Stomach (tissue), 9 donors: ENCODE results near the gene C3orf62. TPM values are rescaled to one million over a fixed set of nuclear protein-coding genes. Genes with fewer than 3 reads are reported as not detected.
"Not testable (repeated sequence)": the region's sequence is repeated elsewhere in the genome, so short reads cannot be mapped to it uniquely, and the experiment has no call there.

Source experiments
- DNase-seq, 2 donors: peaks; one replicate each; pipeline versions ENCODE4 v3.0.0 to v3.0.0-alpha.2; 2013 to 2019
- H3K27ac ChIP-seq, 5 donors: fragments of 200-600 bp in 4 of 5; sonication (generic) in 4 of 5; one replicate each; pipeline ENCODE4 v1.5.1; 2013 to 2019; ENCODE audit warnings: mild to moderate bottlenecking in 1 of 5, moderate library complexity in 1 of 5
- H3K27me3 ChIP-seq, 3 donors: fragments of 200-600 bp; sonication (generic); one replicate each; pipeline ENCODE4 v1.5.1; 2017 to 2019; ENCODE audit warnings: mixed run types in 1 of 3
- H3K36me3 ChIP-seq, 4 donors: fragments of 200-600 bp; sonication (generic); 1 replicate in 3 of 4; 2 replicates in 1 of 4; pipeline ENCODE4 v1.5.1; 2016 to 2019
- H3K4me1 ChIP-seq, 4 donors: fragments of 200-600 bp; sonication (generic); one replicate each; pipeline ENCODE4 v1.5.1; 2016 to 2019
- H3K4me3 ChIP-seq, 4 donors: fragments of 200-600 bp; sonication (generic) in 3 of 4; one replicate each; pipeline ENCODE4 v1.5.1; 2016 to 2019; ENCODE audit warnings: mild to moderate bottlenecking in 1 of 4
- H3K9me3 ChIP-seq, 4 donors: fragments of 200-600 bp; sonication (generic); one replicate each; pipeline ENCODE4 v1.5.1; 2016 to 2019
- CTCF ChIP-seq, 7 experiments: fragments of 450-650 bp in 4 of 7; fragments of 200-600 bp in 3 of 7; sonication (generic) in 3 of 7; IDR thresholded peaks; one replicate each; pipeline ENCODE4 v1.5.1; 2016 to 2019; ENCODE audit warnings: antibody characterized with exemption in 7 of 7, control low read depth in 2 of 7, mild to moderate bottlenecking in 1 of 7
- EP300 ChIP-seq: sonication (generic); formaldehyde crosslinking; IDR thresholded peaks from one replicate; pipeline ENCODE4 v1.6.1; 2017; ENCODE audit warnings: antibody characterized with exemption
- POLR2A ChIP-seq, 4 donors: fragments of 450-650 bp; IDR thresholded peaks; one replicate each; pipeline ENCODE4 v1.6.1; 2016; ENCODE audit warnings: antibody characterized with exemption in 4 of 4, control low read depth in 2 of 4, mild to moderate bottlenecking in 1 of 4, moderate library complexity in 1 of 4
- POLR2AphosphoS5 ChIP-seq, 3 donors: sonication (generic); formaldehyde crosslinking; IDR thresholded peaks; one replicate each; pipeline ENCODE4 v1.6.1; 2016; ENCODE audit warnings: antibody characterized with exemption in 3 of 3
- WGBS, 5 donors: extraction: QIAGEN DNeasy Blood & Tissue Kit in 3 of 5; methylation state at CpG; one replicate each; pipeline versions ENCODE4 v1.1.5 to v1.1.7; 2013 to 2018; 5-methylcytosine and 5-hydroxymethylcytosine counted together
- intact Hi-C: fragments of 100-400 bp; cut with DNase I; formaldehyde crosslinking; loops from one replicate; pipeline ENCODE4 v1.15.1; 2023; ENCODE audit warnings: low total_unique reads
- polyA plus RNA-seq, 3 donors: library from polyadenylated mRNA; stranded (reverse); fragments of 200-250 nt; gene quantifications; one replicate each; pipeline ENCODE4 v1.2.3, GENCODE V29; 2013
- small RNA-seq, 4 donors: library from RNA; depleted of rRNA; stranded (forward); fragments of <200 nt; gene quantifications; one replicate each; pipeline ENCODE3, GENCODE V24; 2016
- total RNA-seq, 5 donors: library from RNA; depleted of rRNA; stranded (reverse); fragments of >200 nt; gene quantifications; one replicate each; pipeline versions ENCODE4 v1.1.0 to v1.2.3, GENCODE V29; 2014 to 2016
- donor health status: healthy with polysubstance abuse.
- donor health status: Bipolar disorder and iron deficiency.
- donor health status: healthy.

The C3orf62 gene
- total and polyA plus RNA-seq, 8 donors, result 1.7 to 32.7 (median 3.5) TPM

- H3K4me1 ChIP-seq, result peaks cover 0 to 19% (median 3%) of the 10 kb centered on the region in 4 donors
- DNase-seq, result no peak
- TF ChIP-seq EP300 (no peak), POLR2A (IDR thresholded peaks at IDR 0.05) (no peak), CTCF (IDR thresholded peaks at IDR 0.05) (no peak), POLR2AphosphoS5 (IDR thresholded peaks at IDR 0.05) (no peak)
- H3K4me3 ChIP-seq, result no peak overlapping the region
- H3K9me3 ChIP-seq, result peaks cover 14 to 47% (median 30%) of the 10 kb centered on the region in 4 donors
- intact Hi-C loops, result no loop called here
- H3K36me3 ChIP-seq, result peaks cover 0 to 15% (median 0%) of the 10 kb centered on the region in 4 donors
- H3K27me3 ChIP-seq, result no peaks in the 10 kb centered on the region
- H3K27ac ChIP-seq, result no peak overlapping the region
Observed at GRCh38 chr3:49236226-49236625, 40.8 kb downstream of the C3orf62 start.

GRCh38 chr3:49228817-49229216 lies 48.2 kb downstream of the C3orf62 start:
- H3K27me3 ChIP-seq, H3K4me1 ChIP-seq, DNase-seq, intact Hi-C loops, H3K4me3 ChIP-seq, H3K27ac ChIP-seq: not testable (repeated sequence)
- H3K9me3 ChIP-seq, result peaks cover 26 to 68% (median 57%) of the 10 kb centered on the region in 4 donors
- H3K36me3 ChIP-seq, result peaks cover 0 to 30% (median 0%) of the 10 kb centered on the region in 4 donors
- WGBS, 5 donors, result 87 to 92% (median 91%) methylated on average over 5 of the region's 5 CpGs

- WGBS, 5 donors, result 59 to 87% (median 69%) methylated on average over 3 of the region's 3 CpGs
- H3K27ac ChIP-seq, result no peak overlapping the region
- intact Hi-C loops, result no loop called here
- H3K27me3 ChIP-seq, result no peaks in the 10 kb centered on the region
- H3K4me1 ChIP-seq, result peaks cover 10 to 17% (median 16%) of the 10 kb centered on the region in 4 donors
- peaks cover 0 to 12% (median 4%) of the 10 kb centered on the region in 4 donors for H3K9me3 ChIP-seq
- peak in 1 of 2 donors; percentile 9 for DNase-seq
- H3K4me3 ChIP-seq, result no peak overlapping the region
- TF ChIP-seq POLR2A (IDR thresholded peaks at IDR 0.05) (no peak), EP300 (no peak), CTCF (IDR thresholded peaks at IDR 0.05) (no peak), POLR2AphosphoS5 (IDR thresholded peaks at IDR 0.05) (no peak)
- H3K36me3 ChIP-seq, result peaks cover 0 to 11% (median 0%) of the 10 kb centered on the region in 4 donors
Observed at GRCh38 chr3:49222002-49222401, 55.0 kb downstream of the C3orf62 start.

GRCh38 chr3:49220985-49221563 lies 56.0 kb downstream of the C3orf62 start:
- H3K4me3 ChIP-seq, H3K27ac ChIP-seq, intact Hi-C loops, H3K27me3 ChIP-seq, H3K9me3 ChIP-seq, DNase-seq, H3K36me3 ChIP-seq: not testable (repeated sequence)
- WGBS, 5 donors, result 85 to 92% (median 89%) methylated on average over 6 of the region's 6 CpGs
- peaks cover 10 to 17% (median 16%) of the 10 kb centered on the region in 4 donors for H3K4me1 ChIP-seq

- H3K4me3 ChIP-seq, result no peak overlapping the region
- intact Hi-C loops, result no loop called here
- H3K36me3 ChIP-seq, result peaks cover 0 to 7% (median 0%) of the 10 kb centered on the region in 4 donors
- peaks cover 0 to 10% (median under 1%) of the 10 kb centered on the region in 4 donors for H3K9me3 ChIP-seq
- H3K27me3 ChIP-seq, result no peaks in the 10 kb centered on the region
- H3K4me1 ChIP-seq, result peaks cover 10 to 17% (median 16%) of the 10 kb centered on the region in 4 donors
- DNase-seq, result no peak
- TF ChIP-seq POLR2A (IDR thresholded peaks at IDR 0.05) (no peak), CTCF (IDR thresholded peaks at IDR 0.05) (no peak), POLR2AphosphoS5 (IDR thresholded peaks at IDR 0.05) (no peak), EP300 (no peak)
- H3K27ac ChIP-seq, result peak overlapping the region in 4 of 5 donors; percentile 30 to 78 (median 65)
- WGBS, 5 donors, result 78 to 88% (median 82%) methylated on average over 6 of the region's 6 CpGs
Observed at GRCh38 chr3:49219132-49219531, 57.9 kb downstream of the C3orf62 start.

Small RNA genes lying within 50 kb of the gene (small RNA-seq; reads per million reads assigned to genes)
- gene AC121247.2 (0 reads per million in 4 donors), gene MIR4271 (0 reads per million in 4 donors), gene RF00019 (0 reads per million in 4 donors)

Other genes with a start within 250 kb of the C3orf62 start
- gene IMPDH2, start 247.8 kb downstream of the C3orf62 start, total RNA-seq, result 100 to 1,000 TPM in 3 of 5 donors, 10 to 100 TPM in 2; 50.4 to 159 (median 107) TPM
- gene IMPDH2, start 247.8 kb downstream of the C3orf62 start, polyA plus RNA-seq, result 100 to 1,000 TPM in 2 of 3 donors, 10 to 100 TPM in 1; 90.9 to 156 (median 107) TPM
- gene QRICH1, start 183.2 kb downstream of the C3orf62 start, total RNA-seq, result 100 to 1,000 TPM in 1 of 5 donors, 10 to 100 TPM in 4; 27.2 to 105 (median 63.4) TPM
- 10 to 100 TPM; 16.1 to 29.7 (median 19.4) TPM for gene QRICH1, start 183.2 kb downstream of the C3orf62 start, polyA plus RNA-seq
- 100 to 1,000 TPM; 151 to 418 (median 217) TPM for gene QARS1, start 172.5 kb downstream of the C3orf62 start, total RNA-seq
- gene QARS1, start 172.5 kb downstream of the C3orf62 start, polyA plus RNA-seq, result 100 to 1,000 TPM; 241 to 303 (median 265) TPM
- gene USP19, start 156.4 kb downstream of the C3orf62 start, total RNA-seq, result 10 to 100 TPM; 21.6 to 77.2 (median 57.1) TPM
- 10 to 100 TPM; 15.6 to 16.6 (median 15.7) TPM for gene USP19, start 156.4 kb downstream of the C3orf62 start, polyA plus RNA-seq
- gene LAMB2, start 144.2 kb downstream of the C3orf62 start, total RNA-seq, result 100 to 1,000 TPM; 195 to 578 (median 552) TPM
- 100 to 1,000 TPM; 198 to 333 (median 200) TPM for gene LAMB2, start 144.2 kb downstream of the C3orf62 start, polyA plus RNA-seq
- 10 to 100 TPM in 3 of 5 donors, 1 to 10 TPM in 2; 2.3 to 22.6 (median 12.9) TPM for gene CCDC71, start 110.9 kb downstream of the C3orf62 start, total RNA-seq
- 10 to 100 TPM; 11.4 to 15.6 (median 12.6) TPM for gene CCDC71, start 110.9 kb downstream of the C3orf62 start, polyA plus RNA-seq
- gene KLHDC8B, start 105.6 kb downstream of the C3orf62 start, total RNA-seq, result 10 to 100 TPM; 11.6 to 41.1 (median 20.6) TPM
- gene KLHDC8B, start 105.6 kb downstream of the C3orf62 start, polyA plus RNA-seq, result 10 to 100 TPM; 15.2 to 37.7 (median 17.6) TPM
- 100 to 1,000 TPM in 2 of 5 donors, 10 to 100 TPM in 3; 21.9 to 123 (median 29.9) TPM for gene USP4, start 62.8 kb upstream of the C3orf62 start, total RNA-seq
- gene USP4, start 62.8 kb upstream of the C3orf62 start, polyA plus RNA-seq, result 10 to 100 TPM; 22.7 to 25.8 (median 22.9) TPM
- 100 to 1,000 TPM in 3 of 5 donors, 10 to 100 TPM in 2; 58.4 to 350 (median 155) TPM for gene GPX1, start 81.1 kb upstream of the C3orf62 start, total RNA-seq
- gene GPX1, start 81.1 kb upstream of the C3orf62 start, polyA plus RNA-seq, result 100 to 1,000 TPM; 344 to 452 (median 355) TPM
- 100 to 1,000 TPM; 107 to 380 (median 374) TPM for gene RHOA, start 134.7 kb upstream of the C3orf62 start, total RNA-seq
- 100 to 1,000 TPM; 218 to 461 (median 340) TPM for gene RHOA, start 134.7 kb upstream of the C3orf62 start, polyA plus RNA-seq
- 10 to 100 TPM in 4 of 5 donors, not detected in 1; 10.3 to 39.8 (median 18.4) TPM for gene TCTA, start 135.2 kb upstream of the C3orf62 start, total RNA-seq
- 10 to 100 TPM; 18.3 to 31.2 (median 22.1) TPM for gene TCTA, start 135.2 kb upstream of the C3orf62 start, polyA plus RNA-seq
- 10 to 100 TPM in 4 of 5 donors, 1 to 10 TPM in 1; 4.5 to 27.8 (median 14.7) TPM for gene AMT, start 145.2 kb upstream of the C3orf62 start, total RNA-seq
- 10 to 100 TPM in 1 of 3 donors, 1 to 10 TPM in 2; 6.9 to 15.0 (median 8.4) TPM for gene AMT, start 145.2 kb upstream of the C3orf62 start, polyA plus RNA-seq
- gene NICN1, start 152.1 kb upstream of the C3orf62 start, total RNA-seq, result 10 to 100 TPM in 3 of 5 donors, 1 to 10 TPM in 2; 2.3 to 19.7 (median 10.6) TPM
- 1 to 10 TPM; 3.5 to 7.3 (median 4.5) TPM for gene NICN1, start 152.1 kb upstream of the C3orf62 start, polyA plus RNA-seq
- gene DAG1, start 193.0 kb upstream of the C3orf62 start, total RNA-seq, result 100 to 1,000 TPM in 1 of 5 donors, 10 to 100 TPM in 4; 29.8 to 144 (median 67.5) TPM
- gene DAG1, start 193.0 kb upstream of the C3orf62 start, polyA plus RNA-seq, result 10 to 100 TPM in 2 of 3 donors, 1 to 10 TPM in 1; 4.1 to 21.9 (median 13.1) TPM